Measurements from ENCODE around the gene NACC2.

Gene NACC2

DNA sequence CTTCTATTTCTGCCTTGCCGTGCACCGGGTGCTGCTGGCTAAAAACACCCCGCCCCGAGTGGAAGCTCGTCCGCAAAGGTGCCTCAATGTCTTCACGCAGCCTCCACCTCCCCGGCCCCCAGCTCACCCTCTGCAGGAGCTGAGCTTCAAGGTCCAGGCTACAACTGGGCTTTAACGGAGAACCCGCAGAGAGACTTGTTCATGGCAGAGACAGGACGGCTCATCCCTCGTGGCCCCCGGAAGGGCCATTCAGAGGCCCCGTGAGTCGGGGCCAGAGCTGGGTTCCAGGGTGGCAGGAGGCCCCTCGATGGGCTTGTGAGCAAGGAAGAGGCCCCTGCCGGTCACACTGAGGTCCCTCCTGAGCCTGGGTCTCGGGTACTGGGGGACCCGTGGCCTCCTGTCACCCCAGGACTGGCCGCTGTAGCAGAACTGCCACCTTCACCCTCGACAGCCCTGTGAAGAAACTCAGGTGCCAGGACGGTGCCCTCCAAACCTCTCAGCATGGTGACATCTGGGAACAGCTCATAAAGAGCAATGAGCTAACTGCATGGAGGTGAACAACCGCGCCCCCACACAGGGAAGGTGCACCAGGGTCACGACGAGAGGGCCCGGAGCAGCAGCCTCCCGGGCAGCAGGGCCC, 75.9 kb downstream of the NACC2 start:
- DNase-seq = no peak
- in situ Hi-C loops (cut with MboI; ENCODE audit: low pct_unique_long_range_greater_than_20kb, low sequenced_read_pairs) = no loop called here

DNA sequence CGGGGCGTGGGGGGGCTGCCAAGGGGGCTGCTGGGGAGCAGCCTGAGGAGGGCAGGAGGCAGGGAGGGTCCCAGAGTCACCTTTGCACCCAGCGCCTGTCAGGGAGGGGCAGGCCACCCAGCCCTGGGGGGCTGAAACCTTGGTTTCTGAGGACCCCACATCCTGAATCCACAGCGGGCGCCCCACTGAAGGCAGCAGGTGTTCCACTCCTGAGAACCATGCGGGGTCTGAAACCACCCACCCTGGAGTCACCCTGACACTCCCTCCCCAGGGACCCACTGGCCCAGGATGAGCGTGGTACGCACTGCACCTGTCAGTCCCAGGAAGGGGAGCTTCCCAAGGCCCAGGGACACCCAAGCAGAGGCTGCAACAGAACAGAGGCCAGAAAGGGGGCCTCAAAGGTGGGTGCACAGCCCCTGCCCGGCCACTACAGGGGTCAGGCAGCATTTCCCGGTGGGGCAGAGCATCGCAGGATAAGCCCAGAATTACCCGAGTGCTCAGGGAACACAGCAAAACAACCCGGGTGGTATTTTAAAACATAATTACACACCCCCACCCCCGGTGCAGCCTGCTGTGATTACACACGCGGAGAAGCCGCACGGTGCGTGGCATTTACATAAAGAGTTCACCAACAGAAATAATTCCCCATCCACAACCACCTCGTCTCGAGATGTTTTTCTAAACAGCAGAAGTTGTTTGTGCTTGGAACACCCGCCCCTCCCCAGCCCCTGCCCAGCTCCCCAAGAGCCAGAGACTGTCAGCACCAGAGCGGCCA, 76.6 kb downstream of the NACC2 start:
- in situ Hi-C loops (cut with MboI; ENCODE audit: low pct_unique_long_range_greater_than_20kb, low sequenced_read_pairs) = no loop called here
- no peak for DNase-seq

DNA sequence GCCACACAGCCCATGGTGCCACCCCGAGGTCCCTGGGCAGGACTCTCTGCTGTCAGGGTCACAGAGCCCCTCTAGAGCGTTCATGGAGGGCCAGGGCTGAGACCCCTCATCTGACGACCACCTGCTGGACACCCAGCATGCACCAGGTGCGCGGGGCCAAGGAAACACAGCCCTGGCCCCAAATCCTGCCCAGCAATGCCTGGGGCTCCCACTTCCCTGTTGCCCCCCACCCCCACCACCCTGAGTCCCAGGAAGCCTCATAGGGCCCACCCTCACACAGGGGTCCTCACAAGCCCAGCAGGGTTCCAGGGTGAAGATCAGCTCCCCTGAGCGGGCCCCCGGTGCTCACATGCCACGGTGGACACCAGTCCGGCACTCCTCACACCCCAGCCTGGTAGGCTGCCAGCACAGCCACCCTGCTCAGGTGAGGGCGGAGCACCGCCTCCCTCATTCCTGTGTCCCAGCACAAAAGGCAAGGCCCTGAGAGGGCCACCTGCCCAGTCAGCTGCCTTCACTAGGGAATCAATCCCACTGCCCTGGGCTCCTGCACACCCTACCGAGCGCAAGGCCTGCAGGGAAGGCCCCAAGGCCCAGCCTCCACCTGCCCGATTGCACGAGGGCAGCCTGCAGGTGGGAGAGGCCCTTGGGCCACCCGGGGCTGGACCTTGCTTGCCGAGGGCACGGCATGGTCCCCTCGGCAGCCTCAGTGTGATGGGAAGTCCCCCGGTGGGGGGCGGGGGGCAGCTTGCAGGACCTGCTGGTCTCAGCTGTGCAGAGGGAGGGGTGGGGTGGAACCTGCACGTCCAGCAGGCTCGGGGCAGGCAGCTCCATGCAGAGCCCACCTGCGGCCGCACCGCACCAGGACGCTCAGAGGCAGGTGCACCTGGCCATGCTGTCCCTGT, 77.5 kb downstream of the NACC2 start:
- in situ Hi-C loops (cut with MboI; ENCODE audit: low pct_unique_long_range_greater_than_20kb, low sequenced_read_pairs) = no loop called here
- no peak for DNase-seq

GRCh38 chr9:136016572-136017288, 78.4 kb downstream of the NACC2 start:
- no peak for DNase-seq
- in situ Hi-C loops (cut with MboI; ENCODE audit: low pct_unique_long_range_greater_than_20kb, low sequenced_read_pairs) = no loop called here

GRCh38 chr9:136015656-136016571, 79.2 kb downstream of the NACC2 start:
- in situ Hi-C loops (cut with MboI; ENCODE audit: low pct_unique_long_range_greater_than_20kb, low sequenced_read_pairs) = no loop called here
- DNase-seq = no peak

DNA sequence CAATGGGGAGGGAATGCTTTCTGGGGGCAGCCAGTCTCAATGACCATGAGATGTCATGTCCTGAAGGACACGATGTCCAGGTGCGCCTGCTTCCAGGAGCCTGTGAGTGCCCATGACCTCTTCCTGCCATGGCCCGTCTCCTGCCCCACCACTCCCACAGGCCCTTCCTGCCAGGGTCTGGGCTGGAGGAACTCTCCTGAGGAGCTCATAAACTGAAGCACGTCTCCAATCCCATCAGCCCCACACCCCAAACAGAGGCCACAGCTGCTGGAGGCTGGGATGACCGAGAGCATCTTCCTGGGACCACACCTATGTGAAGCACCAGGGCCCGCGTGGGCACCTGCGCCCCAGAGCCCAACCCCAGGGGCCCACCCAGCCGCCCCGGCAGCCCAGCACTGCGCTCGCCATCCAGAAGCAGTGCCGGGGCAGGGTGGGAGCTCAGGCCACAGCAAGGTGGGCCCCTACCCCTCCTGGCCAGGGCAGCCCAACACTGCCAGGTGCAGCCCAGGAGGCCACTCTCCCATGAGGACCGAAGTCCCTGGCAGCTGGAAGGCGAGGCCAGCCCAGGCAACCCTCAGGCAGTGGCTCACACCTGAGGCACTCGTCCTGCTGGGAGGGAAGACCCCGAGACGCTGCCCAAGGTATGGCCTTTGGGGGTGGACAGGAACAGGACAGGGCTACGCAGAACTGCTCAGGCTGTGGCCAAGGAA, 80.0 kb downstream of the NACC2 start:
- no peak for DNase-seq
- in situ Hi-C loops (cut with MboI; ENCODE audit: low pct_unique_long_range_greater_than_20kb, low sequenced_read_pairs) = no loop called here

DNA sequence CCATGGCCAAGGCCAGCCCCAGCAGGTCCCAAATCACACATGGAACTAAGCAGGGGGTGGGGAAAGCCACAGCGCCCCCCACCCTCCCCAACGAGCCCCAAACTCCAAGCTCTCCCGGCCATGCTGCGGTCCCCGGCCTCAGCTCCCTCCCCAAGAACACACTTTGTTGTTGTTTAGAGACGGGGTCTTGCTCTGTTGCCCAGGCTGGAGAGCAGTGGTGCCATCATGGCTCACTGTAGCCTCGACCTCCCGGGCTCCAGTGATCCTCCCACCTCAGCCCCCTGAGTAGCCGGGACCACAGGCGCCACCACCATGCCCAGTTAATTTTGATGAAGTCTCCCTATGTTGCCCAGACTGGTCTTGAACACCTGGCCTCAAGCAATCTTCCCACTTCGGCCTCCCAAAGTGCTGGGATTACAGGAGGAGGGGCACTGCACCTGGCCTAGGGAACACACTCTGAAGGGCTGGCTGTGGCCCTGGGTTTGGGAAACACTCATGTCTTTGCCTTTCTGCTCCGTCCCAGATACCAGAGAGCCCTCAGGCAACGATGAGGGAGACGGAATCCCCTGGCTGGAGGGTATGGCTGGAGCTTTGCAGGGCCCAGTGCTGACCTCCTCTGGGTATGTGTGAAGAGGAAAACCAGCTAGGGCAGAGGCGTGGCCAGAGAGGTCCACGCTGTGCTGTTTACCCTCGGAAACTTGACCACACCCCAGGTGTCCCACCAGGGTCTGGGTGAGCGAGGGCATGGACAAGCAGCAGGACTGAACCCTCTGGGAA, 80.8 kb downstream of the NACC2 start:
- in situ Hi-C loops (cut with MboI; ENCODE audit: low pct_unique_long_range_greater_than_20kb, low sequenced_read_pairs) = no loop called here
- DNase-seq = no peak

- DNase-seq = no peak
- in situ Hi-C loops (cut with MboI; ENCODE audit: low pct_unique_long_range_greater_than_20kb, low sequenced_read_pairs) = no loop called here
These were observed 81.5 kb downstream of the NACC2 start for GRCh38 chr9:136013524-136014034.

DNA sequence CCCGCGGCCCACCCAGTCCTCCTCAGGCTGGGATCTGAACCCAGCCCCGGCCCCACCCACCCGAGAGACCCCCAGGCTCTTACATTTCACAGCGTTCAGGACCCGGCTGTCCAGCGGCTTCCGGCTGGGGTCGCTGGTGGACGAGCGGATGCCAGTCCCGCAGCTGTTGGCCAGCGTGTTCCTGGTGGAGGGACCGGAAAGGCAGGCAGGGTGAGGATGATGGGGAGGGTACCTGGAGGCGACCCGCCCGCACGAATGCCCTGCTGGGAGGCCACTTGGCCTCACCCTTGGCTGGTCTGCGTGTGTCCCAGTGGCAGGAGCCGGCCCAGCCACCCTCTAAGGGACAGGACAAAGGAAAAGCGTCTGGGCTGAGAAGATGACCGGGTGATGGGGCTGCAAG, 82.0 kb downstream of the NACC2 start:
- no peak for DNase-seq
- in situ Hi-C loops (cut with MboI; ENCODE audit: low pct_unique_long_range_greater_than_20kb, low sequenced_read_pairs) = no loop called here

GRCh38 chr9:136012651-136013050, 82.4 kb downstream of the NACC2 start:
- no peak for DNase-seq
- in situ Hi-C loops (cut with MboI; ENCODE audit: low pct_unique_long_range_greater_than_20kb, low sequenced_read_pairs) = no loop called here

- DNase-seq = no peak
- in situ Hi-C loops (cut with MboI; ENCODE audit: low pct_unique_long_range_greater_than_20kb, low sequenced_read_pairs) = no loop called here
These were observed 83.2 kb downstream of the NACC2 start for GRCh38 chr9:136011703-136012496.

GRCh38 chr9:136011376-136011702, 83.8 kb downstream of the NACC2 start:
- in situ Hi-C loops (cut with MboI; ENCODE audit: low pct_unique_long_range_greater_than_20kb, low sequenced_read_pairs) = no loop called here
- DNase-seq = no peak

DNA sequence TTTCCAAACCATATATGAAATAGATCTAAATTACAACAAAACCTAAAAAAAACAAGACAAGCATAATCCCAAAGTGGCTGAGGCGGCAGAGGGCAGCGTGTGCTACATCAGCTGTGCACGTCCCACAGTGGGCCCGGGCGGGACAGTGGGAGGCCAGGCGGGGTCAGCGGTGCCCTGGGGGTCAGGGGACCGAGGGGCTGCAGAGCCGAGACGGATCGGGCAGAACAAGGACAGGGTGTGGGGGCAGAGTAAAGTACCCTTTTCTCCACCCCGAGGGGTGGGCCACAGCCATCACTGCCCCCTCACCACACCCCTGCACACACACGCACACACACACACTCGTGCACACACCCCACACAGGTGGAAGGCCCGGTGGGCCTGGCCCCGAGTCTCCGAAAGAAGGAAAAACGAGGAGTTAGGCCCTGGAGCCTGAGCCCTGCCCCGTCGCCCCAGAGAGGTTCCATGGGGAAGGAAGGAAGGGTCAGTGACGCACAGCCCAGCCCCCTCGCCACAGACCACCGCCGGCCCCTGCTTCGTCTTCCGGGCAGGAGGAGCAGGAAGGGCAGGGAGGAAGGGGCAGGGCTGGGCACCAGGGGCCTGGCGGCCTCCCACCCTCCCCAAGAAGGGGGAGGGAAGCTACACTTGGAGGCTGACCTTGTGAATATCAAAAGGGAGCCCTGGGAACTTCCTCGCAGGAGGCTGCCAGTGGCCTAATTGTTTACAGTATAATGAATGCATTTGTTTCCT, 84.3 kb downstream of the NACC2 start:
- DNase-seq = no peak
- in situ Hi-C loops (cut with MboI; ENCODE audit: low pct_unique_long_range_greater_than_20kb, low sequenced_read_pairs) = no loop called here

GRCh38 chr9:136010176-136010575, 84.9 kb downstream of the NACC2 start:
- in situ Hi-C loops (cut with MboI; ENCODE audit: low pct_unique_long_range_greater_than_20kb, low sequenced_read_pairs) = no loop called here
- no peak for DNase-seq

DNA sequence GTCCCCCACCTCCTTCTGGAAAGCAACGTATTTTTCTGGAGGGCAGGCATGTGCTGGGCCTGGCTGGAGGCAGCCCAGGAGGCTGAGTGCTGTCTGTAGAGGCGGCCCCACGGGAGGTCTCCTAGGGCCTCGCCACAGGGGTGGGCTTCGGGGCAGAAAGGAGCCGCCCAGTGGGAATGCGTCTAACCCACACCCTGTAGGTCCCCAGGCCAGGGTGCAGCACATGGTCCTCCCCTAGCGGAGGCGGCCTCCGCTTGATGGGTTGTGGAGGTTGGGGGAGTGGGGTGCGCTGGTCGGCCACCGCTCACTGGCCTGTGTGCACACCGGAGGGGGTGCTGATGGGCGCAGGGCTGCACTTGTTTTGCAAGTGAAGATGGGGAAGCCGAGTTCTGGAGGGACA, 85.6 kb downstream of the NACC2 start:
- in situ Hi-C loops (cut with MboI; ENCODE audit: low pct_unique_long_range_greater_than_20kb, low sequenced_read_pairs) = no loop called here
- no peak for DNase-seq

- in situ Hi-C loops (cut with MboI; ENCODE audit: low pct_unique_long_range_greater_than_20kb, low sequenced_read_pairs) = no loop called here
- DNase-seq = no peak
These were observed 86.4 kb downstream of the NACC2 start for GRCh38 chr9:136008693-136008997.

All from KBM-7 (cell line).